GM19455 (cell line): ENCODE data around the gene ANXA11.
A peak's percentile ranks its signal among the peaks of the same experiment; 100 is the strongest.

Source experiments
- ATAC-seq: cut with Tn5 transposase; IDR thresholded peaks from one replicate; pipeline ENCODE4 v1.9.1; 2021; ENCODE audit not compliant: unreplicated experiment

ANXA11 gene

GRCh38 chr10:80110986-80111385 is 94.4 kb downstream of the ANXA11 start:
- ATAC-seq = no peak

DNA sequence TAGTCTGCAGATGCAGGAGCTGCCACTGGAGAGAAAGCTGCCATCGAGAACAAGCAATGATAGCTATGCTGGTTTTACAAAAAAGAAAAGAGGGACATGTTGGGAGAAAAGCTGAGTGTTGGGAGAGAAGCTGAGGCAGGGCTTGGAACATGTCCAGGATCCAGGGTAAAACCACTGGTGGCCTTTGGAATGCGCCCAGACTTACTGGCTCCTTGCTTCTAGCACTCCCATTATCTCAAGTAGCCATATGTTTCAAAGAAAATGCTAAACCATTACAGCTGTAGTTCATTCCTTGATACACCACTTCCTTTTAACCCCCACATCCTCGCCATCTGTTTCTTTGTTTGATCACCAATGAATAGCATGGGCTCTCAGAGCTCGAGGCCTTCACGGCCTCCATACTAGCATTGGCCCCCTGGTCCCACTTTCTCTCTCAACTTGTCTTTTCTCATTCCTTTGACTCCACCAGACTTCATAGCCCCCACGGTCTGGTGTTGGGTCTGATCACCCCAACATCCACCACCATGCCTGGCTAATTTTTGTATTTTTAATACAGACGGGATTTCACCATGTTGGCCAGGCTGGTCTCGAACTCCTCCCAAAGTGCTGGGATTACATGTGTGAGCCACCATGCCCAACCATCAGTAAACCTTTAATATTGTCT is 96.6 kb downstream of the ANXA11 start:
- ATAC-seq = no peak

GRCh38 chr10:80104066-80104926 is 101.0 kb downstream of the ANXA11 start:
- peak; percentile 75 for ATAC-seq
